Stimulated activated naive CD4-positive, alpha-beta T cell treated with Interleukin-2 at 50 U/mL for 16 hours (primary cell): ENCODE data around the gene ALG1.
"Not testable (repeated sequence)": the region's sequence is repeated elsewhere in the genome, so short reads cannot be mapped to it uniquely, and the experiment has no call there.

Experiments used
- DNase-seq: peaks from one replicate; lab custom pipeline; 2025; lab: John Stamatoyannopoulos, UW

Gene ALG1

DNA sequence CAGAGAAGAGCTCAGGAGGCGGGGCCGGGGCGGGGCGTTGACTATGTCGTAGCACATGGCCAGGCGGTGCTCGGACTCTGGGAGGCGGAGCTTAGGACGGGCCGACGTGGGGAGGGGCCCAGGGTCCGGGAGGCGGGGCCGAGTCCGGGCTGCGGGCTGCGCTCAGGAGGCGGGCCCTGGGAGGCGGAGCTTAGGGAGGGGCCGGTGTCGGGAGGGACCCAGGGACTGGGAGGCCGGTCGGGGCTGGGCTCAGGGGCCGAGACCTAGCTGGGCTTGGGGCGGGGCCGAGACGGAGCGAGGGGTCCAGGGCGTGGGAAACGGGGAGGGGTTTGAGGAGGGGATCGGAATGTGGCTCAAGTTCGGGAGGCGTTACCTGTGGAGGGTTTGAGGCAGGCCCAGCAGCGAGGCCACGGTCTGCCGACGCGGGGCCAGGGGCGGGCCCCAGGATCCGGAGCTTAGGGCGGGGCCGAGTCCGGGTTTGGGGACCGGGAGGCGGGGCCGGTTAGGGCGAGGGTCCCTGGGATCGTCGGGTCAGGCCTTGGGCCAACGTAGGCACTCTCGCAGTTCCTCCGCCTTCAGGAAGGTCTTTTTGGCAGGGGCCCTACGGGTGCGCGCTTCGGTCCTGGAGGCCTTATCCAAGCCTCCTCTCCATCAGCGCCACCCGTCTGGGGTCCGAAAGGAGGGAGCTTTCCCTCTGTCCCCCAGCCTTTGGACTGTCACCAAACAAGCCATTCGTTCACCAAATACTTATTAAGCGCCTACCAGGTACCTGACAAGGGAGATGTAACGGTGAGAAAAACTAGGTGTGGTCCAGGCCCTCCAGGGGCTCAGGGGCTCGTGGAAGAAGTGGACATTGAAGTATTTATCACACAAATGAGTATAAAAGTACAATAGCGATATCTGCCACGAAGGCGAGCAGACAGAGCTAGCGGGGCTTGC lies 26.8 kb downstream of the ALG1 start:
- peak; percentile 63 for DNase-seq

DNA sequence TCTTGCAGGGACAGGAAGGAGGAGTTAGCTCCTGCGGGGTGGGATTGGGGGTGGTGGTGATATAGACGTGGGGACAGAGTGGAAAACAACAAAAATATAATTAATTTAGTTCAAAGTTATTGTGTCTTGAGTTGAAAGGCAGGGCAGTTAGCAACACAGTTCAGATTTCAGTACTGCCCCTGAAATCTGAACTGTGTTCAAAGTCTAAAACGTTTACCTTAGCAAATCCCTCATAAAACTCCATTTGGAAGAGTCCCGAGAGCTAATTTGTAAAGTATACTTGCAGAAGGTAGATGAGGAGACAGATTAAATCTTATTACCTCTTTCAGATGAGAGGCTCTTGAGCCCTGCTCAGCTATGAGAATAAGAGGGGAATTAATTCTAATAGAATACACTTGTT lies 27.5 kb downstream of the ALG1 start:
- DNase-seq, result not testable (repeated sequence)

DNA sequence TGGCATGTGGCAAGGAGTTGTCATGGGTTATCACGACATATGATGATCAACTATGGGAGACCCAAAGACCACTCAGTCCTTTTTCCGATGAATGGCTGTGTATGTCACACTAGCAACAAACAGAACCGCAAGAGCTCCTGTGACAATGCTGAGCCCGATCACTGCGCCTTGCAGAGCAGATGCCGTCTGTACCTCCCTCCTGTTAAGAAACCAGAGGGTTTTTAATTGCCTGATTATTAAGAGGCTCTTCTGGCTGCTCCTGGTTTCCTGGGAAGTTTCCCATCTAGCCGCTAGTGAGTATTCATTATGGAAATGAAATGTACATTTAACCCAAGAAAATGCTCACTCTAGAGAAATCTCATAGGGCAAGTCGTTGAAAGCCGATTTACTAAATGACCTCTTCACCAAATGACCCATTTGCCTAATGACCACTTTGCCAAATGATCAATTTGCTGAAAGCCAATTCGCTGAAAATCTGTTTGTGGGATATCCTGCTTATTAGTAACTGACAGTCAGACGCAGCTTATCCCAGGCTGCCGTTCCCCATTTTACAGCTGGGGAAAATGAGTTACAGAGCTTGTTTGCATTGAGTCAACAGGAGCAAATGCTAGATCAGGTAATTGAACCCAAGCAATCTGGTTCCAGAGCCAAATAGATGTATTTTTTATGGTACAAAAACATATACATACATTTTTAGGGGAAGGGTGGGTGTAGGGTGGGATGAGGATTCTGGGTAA lies 31.8 kb downstream of the ALG1 start:
- not testable (repeated sequence) for DNase-seq

DNA sequence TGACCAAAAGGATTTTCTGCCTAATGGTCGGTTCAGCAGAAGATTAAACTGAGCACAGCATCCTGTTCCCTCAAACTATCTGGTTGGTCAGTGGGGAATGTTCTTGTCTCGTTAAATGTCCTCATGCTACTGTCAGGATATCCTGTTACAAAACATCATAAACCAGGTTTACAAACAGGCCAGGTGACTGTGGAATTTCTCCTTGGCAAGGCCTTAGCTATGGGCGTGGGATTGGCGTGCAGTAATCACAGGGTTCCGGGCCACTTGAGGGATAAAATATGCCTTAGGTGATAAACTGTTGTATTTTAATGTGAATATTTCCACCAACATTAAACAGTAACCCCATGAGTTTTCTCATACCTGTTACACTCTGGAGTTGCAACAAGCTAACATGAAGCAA lies 33.4 kb downstream of the ALG1 start:
- DNase-seq, result not testable (repeated sequence)

DNA sequence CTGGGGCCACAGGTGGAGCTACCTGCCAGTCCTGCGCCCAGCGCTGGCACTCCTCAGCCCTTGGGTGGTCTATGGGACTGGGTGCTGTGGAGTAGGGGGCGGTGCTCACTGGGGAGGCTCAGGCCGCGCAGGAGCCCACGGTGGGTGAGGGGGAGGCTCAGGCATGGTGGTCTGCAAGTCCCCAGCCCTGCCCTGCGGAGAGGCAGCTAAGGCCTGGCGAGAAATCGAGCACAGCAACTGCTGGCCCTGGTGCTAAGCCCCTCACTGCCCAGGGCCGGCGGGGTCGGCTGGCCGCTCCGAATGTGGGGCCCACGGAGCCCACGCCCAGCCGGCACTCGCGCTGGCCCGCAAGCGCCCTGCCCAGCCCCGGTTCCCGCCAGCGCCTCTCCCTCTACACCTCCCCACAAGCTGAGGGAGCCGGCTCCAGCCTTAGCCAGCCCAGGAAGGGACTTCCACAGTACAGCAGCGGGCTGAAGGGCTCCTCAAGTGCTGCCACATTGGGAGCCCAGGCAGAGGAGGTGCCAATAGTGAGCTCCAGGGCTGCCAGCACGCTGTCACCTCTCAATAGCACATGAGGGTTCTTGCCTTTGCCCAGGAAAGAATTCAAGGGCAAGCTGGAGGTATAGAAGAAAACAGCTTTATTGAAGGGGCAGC lies 37.0 kb downstream of the ALG1 start:
- DNase-seq, result no peak

DNA sequence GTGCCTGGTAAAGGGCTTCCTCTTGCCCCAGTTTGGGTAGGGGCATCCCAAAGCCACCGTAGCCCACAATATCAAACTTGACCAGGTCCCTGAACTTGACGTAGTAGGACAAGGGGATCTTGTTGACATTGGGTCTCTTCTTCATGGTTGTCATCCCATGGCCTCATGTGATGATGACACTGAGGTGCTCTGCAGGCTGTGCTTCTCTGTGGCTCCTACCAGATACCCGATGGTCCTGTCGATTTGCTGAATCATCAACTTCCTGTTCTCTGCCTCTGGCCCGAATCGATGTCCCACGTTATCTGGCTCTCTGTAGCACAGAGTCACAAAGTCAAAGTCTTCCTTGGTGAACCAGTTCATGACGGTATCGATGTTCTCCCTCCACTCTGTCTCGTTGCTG lies 39.3 kb downstream of the ALG1 start:
- not testable (repeated sequence) for DNase-seq

DNA sequence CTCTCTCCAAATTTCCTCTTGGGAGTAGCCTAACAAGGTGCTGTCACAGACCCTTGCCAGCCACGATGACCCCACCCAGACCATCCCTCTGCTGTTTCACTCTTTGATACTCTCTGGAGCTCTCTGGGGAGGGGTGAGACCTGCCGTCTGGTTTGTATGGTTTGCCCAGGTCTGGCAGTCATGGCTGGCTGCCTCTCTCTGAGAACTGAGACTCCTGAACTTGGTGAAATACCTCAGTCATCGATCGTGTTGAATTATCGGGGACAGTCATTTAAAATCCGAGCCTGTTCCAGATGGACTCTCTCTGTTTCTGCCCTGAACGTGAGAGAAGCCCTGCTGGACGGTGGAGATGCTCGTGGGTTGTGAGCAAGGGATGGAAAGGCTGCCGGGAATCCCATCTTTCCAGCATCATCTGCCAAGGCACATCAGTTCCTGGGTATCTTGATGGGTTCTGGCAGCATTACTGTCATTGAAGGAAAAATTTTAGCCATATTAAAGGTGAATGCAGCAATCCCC lies 45.2 kb downstream of the ALG1 start:
- DNase-seq, result not testable (repeated sequence)

DNA sequence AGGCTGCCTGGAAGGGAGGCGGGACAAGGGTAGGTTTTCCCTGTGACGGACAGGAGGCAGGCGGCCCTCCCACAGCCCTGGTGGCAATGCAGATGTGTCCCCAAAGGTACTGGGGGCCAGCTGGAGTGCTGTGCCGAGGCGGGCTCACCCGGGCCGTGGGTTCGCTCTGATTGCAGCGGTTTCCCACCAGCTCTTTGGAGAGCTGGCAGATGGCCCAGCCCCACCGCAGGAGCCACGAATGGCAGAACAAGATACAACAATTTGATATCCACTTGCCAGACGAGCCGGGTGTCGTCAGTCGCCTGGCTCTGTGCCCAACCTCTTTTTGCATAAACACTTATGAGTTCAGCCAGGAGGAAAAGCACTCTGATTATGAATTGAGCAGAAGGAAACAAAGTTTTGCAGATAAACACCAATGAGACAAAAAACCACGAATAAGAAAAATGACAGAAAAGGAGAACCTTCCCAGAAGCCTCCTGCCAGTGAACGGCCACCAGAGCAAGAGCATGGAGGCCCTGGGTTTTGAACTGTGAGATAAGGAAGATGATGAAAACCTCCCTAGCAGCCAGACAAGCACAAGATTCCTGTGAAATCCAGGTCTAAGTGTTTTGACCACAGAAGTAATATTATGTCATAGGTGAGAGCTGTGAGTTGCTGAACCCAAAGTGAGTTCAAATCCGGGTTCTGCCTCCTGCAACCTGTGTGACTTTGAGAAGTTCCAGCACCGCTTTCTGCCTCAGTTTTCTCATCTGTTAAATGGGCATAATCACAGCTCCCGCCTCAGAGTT lies 45.9 kb downstream of the ALG1 start:
- DNase-seq, result not testable (repeated sequence)

DNA sequence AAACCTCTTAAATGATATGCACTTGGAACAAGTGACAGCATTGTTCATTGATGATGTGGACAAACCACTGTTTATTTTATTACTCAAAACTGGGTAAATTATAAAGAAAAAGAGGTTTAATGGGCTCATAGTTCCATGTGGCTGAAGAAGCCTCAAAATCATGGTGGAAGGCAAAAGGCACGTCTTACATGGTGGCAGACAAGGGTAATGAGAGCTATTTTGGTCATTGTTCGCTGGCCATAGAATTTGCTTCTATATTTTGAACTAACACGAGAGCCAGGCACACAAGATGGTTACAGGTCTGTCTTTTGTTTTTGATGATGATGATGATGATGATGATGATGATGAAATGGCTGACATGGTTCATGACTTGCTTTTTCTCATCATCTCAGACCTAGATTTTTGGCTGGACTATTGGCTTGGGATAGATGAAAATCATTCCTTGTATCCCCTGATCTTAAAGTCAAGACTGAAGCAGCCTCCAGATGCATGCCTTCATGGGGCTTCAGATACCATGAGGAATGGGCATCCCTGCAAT lies 59.9 kb downstream of the ALG1 start:
- DNase-seq, result not testable (repeated sequence)

DNA sequence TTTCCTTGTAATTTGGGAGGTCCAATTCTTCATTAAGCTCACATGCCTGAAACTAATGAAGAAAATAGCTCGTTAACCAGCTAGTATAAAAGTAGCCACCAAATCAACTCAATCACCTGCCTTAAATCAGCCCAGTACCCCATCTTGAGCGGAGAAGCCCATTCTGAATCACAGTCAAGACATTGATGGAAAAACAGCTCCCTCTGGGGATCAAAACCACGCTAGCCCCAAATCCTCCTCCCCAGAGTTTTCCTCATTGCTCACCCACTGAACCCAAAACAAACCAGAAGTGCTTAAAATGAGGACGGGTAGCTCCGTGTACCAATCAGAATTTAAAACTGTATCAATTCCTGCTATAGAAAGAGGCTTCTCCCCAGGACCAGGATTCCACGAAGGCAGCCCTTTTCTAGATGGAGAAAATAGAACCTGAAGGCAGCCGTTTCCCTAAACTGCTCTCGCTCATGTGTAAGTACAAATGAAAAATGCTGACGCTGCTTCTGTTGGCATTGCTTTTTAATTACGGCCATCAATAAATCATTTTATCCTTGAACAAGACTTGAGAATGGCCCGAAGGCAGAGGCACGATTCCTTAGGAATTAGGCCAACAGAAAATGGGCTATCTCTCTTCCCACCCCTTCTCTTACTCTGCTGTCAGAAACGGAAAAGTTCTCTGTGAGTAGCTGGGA lies 61.4 kb downstream of the ALG1 start:
- DNase-seq, result not testable (repeated sequence)

DNA sequence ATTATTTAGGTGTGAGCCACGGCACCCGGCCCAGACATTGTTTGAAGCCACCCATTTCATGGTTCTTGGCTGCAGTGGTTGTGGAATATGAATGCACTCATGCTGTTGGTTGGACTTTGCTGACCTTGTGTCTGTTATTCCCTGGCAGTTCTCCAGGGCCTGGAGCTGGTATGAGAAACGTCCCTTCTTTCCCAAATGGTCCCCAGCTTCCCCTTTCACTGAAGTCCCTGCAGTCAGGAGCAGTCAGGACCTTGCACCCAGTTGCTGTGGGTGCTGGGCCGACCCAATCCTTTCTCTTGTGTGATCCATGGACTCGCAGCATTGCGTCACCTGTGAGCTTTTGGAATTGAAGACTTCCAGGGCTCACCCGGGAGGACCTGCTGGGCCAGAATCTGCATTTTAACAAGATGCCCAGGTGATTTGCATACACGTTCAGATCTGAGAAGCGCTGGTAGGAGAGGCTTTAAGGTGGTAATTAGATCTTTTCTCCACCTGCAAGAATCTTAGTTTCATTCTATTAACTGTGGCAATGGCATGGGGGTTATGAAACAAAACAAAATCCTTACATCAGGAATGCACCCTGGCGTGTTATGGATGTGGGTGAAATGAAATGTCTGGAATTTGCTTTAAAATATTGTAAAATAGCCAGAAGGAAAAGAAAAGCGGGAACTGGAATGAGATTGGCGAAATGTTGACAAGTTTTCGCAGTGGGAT lies 63.3 kb downstream of the ALG1 start:
- DNase-seq, result not testable (repeated sequence)
